ENCODE data around the gene SH2D3A.

DNA sequence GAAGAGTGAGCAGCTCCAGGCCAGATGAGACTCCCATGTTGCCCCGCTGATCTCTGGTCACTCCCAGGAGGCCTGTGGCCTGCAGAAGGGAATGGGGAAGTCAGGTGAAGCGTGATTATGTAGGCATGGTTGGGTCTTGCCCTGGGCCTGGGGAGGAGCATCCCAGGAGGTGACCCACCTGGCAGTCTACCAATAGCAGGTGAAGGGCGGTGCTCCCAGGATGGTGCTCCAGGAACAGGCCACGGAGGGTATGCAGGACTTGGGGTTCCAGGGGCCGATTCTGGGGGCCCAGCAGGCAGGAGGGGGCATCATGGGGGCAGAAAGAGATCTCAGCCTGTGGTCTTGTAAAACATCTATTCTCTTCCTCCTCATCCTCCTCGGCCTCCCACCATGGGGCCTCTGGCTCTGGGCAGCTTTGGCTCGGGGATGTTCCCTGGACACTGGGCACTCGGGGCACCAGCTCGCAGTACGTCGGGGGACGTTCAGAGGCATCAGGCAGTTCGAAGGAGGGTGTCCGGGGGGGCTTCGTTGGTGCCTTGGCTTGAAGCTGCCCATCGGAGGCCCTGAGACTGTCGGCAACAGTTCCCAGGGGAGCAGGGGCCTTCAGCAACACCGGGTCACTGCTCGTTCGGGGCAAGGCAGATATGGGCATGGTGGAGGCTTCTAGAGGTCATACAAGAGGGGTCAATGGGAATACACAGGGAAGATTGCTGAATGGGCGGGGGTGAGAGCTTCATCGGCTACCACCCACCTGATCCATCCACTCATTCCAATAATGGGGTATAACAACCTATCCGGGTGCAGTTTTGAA, 12.4 kb downstream of the SH2D3A start:
- TF ChIP-seq RBBP5 (IDR thresholded peaks at IDR 0.05; ENCODE audit: borderline replicate concordance, low read depth, low read length) (no peak), EZH2 (IDR thresholded peaks at IDR 0.05; ENCODE audit: low read depth, low read length, severe bottlenecking) (no peak), POLR2A (IDR thresholded peaks at IDR 0.05; ENCODE audit: control extremely low read depth in 1 of 2, low read depth in 2 of 2, low read length in 2 of 2) (no peak), TAF1 (IDR thresholded peaks at IDR 0.05; ENCODE audit: low read depth, low read length) (no peak), CHD2 (IDR thresholded peaks at IDR 0.05; ENCODE audit: low read length) (no peak), BRCA1 (IDR thresholded peaks at IDR 0.05; ENCODE audit: low read depth, low read length) (no peak), RAD21 (IDR thresholded peaks at IDR 0.05 in 1 of 2, conservative IDR thresholded peaks at IDR 0.05 in 1 of 2; ENCODE audit: low read depth in 2 of 2, low read length in 2 of 2) (no peak)
- TF ChIP-seq, protein P1, sequence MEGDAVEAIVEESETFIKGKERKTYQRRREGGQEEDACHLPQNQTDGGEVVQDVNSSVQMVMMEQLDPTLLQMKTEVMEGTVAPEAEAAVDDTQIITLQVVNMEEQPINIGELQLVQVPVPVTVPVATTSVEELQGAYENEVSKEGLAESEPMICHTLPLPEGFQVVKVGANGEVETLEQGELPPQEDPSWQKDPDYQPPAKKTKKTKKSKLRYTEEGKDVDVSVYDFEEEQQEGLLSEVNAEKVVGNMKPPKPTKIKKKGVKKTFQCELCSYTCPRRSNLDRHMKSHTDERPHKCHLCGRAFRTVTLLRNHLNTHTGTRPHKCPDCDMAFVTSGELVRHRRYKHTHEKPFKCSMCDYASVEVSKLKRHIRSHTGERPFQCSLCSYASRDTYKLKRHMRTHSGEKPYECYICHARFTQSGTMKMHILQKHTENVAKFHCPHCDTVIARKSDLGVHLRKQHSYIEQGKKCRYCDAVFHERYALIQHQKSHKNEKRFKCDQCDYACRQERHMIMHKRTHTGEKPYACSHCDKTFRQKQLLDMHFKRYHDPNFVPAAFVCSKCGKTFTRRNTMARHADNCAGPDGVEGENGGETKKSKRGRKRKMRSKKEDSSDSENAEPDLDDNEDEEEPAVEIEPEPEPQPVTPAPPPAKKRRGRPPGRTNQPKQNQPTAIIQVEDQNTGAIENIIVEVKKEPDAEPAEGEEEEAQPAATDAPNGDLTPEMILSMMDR (IDR thresholded peaks at IDR 0.05; ENCODE audit: control extremely low read depth in 1 of 3, insufficient read depth in 1 of 3, low read depth in 1 of 3, low read length in 3 of 3), result no peak
- TF ChIP-seq, protein P2, sequence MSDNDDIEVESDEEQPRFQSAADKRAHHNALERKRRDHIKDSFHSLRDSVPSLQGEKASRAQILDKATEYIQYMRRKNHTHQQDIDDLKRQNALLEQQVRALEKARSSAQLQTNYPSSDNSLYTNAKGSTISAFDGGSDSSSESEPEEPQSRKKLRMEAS (IDR thresholded peaks at IDR 0.05), result no peak

All from H1 (cell line).